ENCODE results near the gene ASTL. TPM values are rescaled to one million over a fixed set of nuclear protein-coding genes. Genes with fewer than 3 reads are reported as not detected.
A peak's percentile ranks its signal among the peaks of the same experiment; 100 is the strongest.

ASTL gene
- total RNA-seq, 1 donor from 2014 or later: not detected

GRCh38 chr2:96156011-96156820 lies 17.9 kb upstream of the ASTL start:
- peaks cover 6% of the 10 kb centered on the region for H3K4me1 Mint-ChIP-seq (ENCODE audit: unreplicated experiment)
- TF ChIP-seq, protein P1, sequence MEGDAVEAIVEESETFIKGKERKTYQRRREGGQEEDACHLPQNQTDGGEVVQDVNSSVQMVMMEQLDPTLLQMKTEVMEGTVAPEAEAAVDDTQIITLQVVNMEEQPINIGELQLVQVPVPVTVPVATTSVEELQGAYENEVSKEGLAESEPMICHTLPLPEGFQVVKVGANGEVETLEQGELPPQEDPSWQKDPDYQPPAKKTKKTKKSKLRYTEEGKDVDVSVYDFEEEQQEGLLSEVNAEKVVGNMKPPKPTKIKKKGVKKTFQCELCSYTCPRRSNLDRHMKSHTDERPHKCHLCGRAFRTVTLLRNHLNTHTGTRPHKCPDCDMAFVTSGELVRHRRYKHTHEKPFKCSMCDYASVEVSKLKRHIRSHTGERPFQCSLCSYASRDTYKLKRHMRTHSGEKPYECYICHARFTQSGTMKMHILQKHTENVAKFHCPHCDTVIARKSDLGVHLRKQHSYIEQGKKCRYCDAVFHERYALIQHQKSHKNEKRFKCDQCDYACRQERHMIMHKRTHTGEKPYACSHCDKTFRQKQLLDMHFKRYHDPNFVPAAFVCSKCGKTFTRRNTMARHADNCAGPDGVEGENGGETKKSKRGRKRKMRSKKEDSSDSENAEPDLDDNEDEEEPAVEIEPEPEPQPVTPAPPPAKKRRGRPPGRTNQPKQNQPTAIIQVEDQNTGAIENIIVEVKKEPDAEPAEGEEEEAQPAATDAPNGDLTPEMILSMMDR (IDR thresholded peaks at IDR 0.05; ENCODE audit: unreplicated experiment): no peak
- no peaks in the 10 kb centered on the region for H3K36me3 Mint-ChIP-seq (ENCODE audit: low read depth, unreplicated experiment)
- no peak overlapping the region for H3K27ac Mint-ChIP-seq (ENCODE audit: unreplicated experiment)
- H3K4me3 Mint-ChIP-seq (ENCODE audit: unreplicated experiment): no peak overlapping the region
- no peaks in the 10 kb centered on the region for H3K9me3 Mint-ChIP-seq (ENCODE audit: unreplicated experiment)
- DNase-seq (ENCODE audit: low spot score): no peak
- peaks cover 6% of the 10 kb centered on the region for H3K27me3 Mint-ChIP-seq (ENCODE audit: unreplicated experiment)

DNA sequence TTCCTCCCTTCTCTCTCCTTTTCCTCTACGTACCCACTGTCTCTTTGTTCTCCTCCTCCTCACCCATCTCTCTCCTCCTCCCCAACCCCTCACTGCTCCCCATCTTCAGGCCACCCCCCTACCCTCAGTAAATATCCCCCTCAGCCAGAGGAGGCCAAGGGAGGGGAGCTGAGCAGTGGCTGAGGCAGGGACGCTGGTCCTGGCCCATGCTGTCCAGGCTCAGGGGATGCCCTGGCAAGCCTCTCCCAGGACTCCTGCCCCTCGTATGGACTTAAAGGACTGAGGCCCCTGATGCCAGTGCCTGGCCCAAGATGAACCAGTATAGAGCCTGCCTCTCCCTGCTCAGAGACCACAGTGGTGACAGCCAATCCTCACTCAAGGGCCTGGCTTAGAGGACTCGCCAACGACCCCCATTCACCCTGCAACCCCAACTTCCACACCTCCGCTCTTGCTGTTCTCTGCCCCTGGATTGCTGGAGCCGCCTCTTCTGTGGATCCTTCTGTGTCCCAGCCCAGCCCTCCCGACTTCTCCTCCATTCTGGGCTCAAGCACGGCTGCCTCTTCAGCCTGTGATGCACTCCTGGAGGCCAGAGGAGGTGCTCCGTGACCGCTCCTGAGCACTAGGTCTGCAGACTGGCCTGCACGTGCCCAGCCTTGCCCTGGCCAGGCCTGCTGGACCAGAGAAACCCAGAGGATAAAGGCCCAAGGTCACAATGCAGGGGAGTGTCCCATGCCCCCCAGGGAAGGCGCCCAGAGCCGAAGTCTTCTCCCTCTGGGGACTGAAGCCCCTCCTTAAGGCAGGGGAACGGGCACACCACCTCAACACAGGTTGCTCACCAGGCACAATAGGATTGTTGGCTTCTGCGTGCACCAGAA lies 16.4 kb upstream of the ASTL start:
- Mint-ChIP-seq H3K4me3 (ENCODE audit: unreplicated experiment) (no peak overlapping the region), H3K9me3 (ENCODE audit: unreplicated experiment) (no peaks in the 10 kb centered on the region), H3K27me3 (ENCODE audit: unreplicated experiment) (peaks cover 6% of the 10 kb centered on the region), H3K27ac (ENCODE audit: unreplicated experiment) (no peak overlapping the region), H3K4me1 (ENCODE audit: unreplicated experiment) (peaks cover 7% of the 10 kb centered on the region), H3K36me3 (ENCODE audit: low read depth, unreplicated experiment) (no peaks in the 10 kb centered on the region)
- no peak for DNase-seq (ENCODE audit: low spot score)
- TF ChIP-seq, protein P1 (IDR thresholded peaks at IDR 0.05; ENCODE audit: unreplicated experiment): no peak

DNA sequence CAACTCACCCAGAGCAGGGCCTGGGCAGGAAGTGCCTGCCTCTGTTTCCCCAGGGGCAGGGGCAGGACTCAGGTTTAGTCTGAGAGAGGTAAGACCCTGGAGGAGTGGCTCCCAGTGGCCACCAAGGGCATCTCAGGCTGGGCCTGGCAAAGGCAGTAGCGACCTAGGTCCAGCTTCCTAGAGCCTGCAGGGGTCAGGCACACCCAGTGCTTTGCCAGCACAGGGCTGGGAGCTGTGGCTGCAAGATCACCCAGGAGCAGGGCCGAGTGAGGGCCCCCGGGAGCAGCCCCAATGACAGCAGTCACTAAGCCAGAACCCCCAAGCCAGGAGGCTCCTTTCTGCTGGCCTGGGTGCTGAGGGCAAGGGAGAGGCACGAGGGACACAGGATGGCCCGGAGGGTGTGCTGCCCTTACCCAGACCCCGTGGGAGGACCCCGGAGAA lies 15.7 kb upstream of the ASTL start:
- Mint-ChIP-seq H3K36me3 (ENCODE audit: low read depth, unreplicated experiment) (no peaks in the 10 kb centered on the region), H3K4me1 (ENCODE audit: unreplicated experiment) (peaks cover 7% of the 10 kb centered on the region), H3K27me3 (ENCODE audit: unreplicated experiment) (peaks cover 3% of the 10 kb centered on the region), H3K4me3 (ENCODE audit: unreplicated experiment) (no peak overlapping the region), H3K27ac (ENCODE audit: unreplicated experiment) (no peak overlapping the region), H3K9me3 (ENCODE audit: unreplicated experiment) (no peaks in the 10 kb centered on the region)
- TF ChIP-seq, protein P1 (IDR thresholded peaks at IDR 0.05; ENCODE audit: unreplicated experiment): no peak
- DNase-seq (ENCODE audit: low spot score): no peak

GRCh38 chr2:96153291-96153713 lies 15.0 kb upstream of the ASTL start:
- DNase-seq (ENCODE audit: low spot score): no peak
- no peak overlapping the region for H3K27ac Mint-ChIP-seq (ENCODE audit: unreplicated experiment)
- H3K36me3 Mint-ChIP-seq (ENCODE audit: low read depth, unreplicated experiment): no peaks in the 10 kb centered on the region
- peak overlapping the region; percentile 29 for H3K4me3 Mint-ChIP-seq (ENCODE audit: unreplicated experiment)
- H3K9me3 Mint-ChIP-seq (ENCODE audit: unreplicated experiment): no peaks in the 10 kb centered on the region
- TF ChIP-seq, protein P1 (IDR thresholded peaks at IDR 0.05; ENCODE audit: unreplicated experiment): no peak
- peaks cover 7% of the 10 kb centered on the region for H3K4me1 Mint-ChIP-seq (ENCODE audit: unreplicated experiment)
- peaks cover 3% of the 10 kb centered on the region for H3K27me3 Mint-ChIP-seq (ENCODE audit: unreplicated experiment)
